Measurements from ENCODE around the gene KIAA0825.
"Not testable (repeated sequence)": the region's sequence is repeated elsewhere in the genome, so short reads cannot be mapped to it uniquely, and the experiment has no call there.

Gene KIAA0825

DNA sequence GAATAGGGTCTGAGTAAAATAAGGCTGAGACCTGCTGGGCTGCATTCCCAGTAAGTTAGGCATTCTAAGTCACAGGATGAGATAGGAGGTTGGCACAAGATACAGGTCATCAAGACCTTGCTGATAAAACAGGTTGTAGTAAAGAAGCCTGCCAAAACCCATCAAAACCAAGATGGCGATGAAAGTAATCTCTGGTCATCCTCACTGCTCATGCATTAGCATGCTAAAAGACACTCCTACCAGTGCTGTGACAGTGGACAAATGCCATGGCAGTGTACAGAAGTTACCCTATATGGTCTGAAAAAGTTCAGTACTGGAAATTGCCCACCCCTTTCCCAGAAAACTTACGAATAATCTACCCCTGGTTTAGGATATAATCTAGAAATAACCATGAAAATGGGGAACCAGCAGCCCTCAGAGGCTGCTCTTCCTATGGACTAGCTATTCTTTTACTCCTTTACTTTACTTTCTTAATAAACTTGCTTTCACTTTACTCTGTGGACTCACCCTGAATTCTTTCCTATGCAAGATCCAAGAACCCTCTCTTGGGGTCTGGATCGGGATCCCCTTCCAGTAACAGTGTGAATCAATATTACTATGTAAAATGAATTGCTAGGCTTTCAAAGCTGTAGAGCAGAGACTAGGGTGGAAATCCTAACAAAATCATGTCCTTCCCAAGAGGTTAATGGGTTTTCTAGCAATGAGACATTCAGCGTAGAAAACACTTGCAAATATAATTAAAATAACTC is 257.8 kb downstream of the KIAA0825 start:
- no peaks in the 10 kb centered on the region for H3K9me3 Mint-ChIP-seq
- H3K27ac Mint-ChIP-seq, result no peak overlapping the region
- no peak for TF ChIP-seq CTCF (IDR thresholded peaks at IDR 0.05)
- H3K27me3 Mint-ChIP-seq (ENCODE audit: low read depth, poor library complexity), result no peaks in the 10 kb centered on the region
- H3K36me3 Mint-ChIP-seq (ENCODE audit: low read depth), result no peaks in the 10 kb centered on the region
- no peaks in the 10 kb centered on the region for H3K4me1 Mint-ChIP-seq
- H3K4me3 Mint-ChIP-seq, result no peak overlapping the region
- no peak for DNase-seq

DNA sequence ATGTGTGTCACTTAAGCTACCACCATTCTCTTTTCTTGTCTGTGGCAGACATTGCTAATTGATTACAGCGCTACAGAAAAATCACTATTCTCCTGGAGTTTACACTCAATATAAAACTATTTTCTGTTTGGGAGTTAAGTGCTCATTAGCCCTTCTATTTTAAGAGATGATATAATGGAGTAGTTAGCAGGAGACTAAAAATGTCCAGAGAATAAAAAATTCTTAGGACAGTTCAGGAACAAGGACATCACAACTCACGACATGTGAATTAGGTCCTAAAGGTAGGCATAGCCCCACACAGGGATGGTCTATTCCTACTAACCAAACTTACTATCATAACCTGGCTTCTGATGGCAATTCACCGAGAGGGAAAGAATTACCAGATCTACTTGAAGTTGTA is 258.5 kb downstream of the KIAA0825 start:
- no peaks in the 10 kb centered on the region for H3K4me1 Mint-ChIP-seq
- no peaks in the 10 kb centered on the region for H3K9me3 Mint-ChIP-seq
- no peak overlapping the region for H3K4me3 Mint-ChIP-seq
- H3K27me3 Mint-ChIP-seq (ENCODE audit: low read depth, poor library complexity), result no peaks in the 10 kb centered on the region
- DNase-seq, result no peak
- H3K27ac Mint-ChIP-seq, result no peak overlapping the region
- no peak for TF ChIP-seq CTCF (IDR thresholded peaks at IDR 0.05)
- no peaks in the 10 kb centered on the region for H3K36me3 Mint-ChIP-seq (ENCODE audit: low read depth)

GRCh38 chr5:94355811-94356210 is 262.6 kb downstream of the KIAA0825 start:
- Mint-ChIP-seq H3K36me3 (ENCODE audit: low read depth) (no peaks in the 10 kb centered on the region), H3K27me3 (ENCODE audit: low read depth, poor library complexity) (no peaks in the 10 kb centered on the region), H3K9me3 (peaks cover 10% of the 10 kb centered on the region), H3K4me1 (no peaks in the 10 kb centered on the region), H3K27ac (no peak overlapping the region), H3K4me3 (no peak overlapping the region)
- TF ChIP-seq CTCF (IDR thresholded peaks at IDR 0.05), result no peak
- no peak for DNase-seq

DNA sequence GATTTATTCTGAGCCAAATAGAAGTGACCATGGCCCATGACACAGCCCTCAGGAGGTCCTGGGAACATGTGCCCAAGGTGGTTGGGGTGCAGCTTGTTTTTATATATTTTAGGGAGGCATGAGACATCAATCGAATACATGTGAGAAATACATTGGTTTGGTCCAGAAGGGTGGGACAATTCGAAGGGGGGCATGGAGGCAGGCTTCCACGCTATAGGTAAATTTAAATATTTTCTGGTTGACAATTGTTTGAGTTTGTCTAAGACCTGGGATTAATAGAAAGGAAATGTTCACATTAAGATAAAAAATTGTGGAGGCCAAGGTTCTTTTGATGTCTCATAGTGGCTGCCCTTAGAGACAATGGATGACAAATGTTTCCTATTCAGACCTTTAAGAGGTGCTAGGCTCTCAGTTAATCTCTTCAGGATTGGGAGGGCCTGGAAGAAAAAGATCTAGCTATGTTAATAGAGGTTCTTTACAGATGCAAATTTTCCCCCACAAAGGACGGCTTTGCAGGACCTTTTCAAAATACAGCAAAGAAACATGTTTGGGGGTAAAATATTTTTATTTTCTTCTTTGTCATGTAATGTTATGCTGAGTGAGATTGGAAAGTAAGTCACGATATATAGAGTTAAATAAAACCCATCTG is 263.4 kb downstream of the KIAA0825 start:
- not testable (repeated sequence) for H3K27me3 Mint-ChIP-seq (ENCODE audit: low read depth, poor library complexity); H3K4me3 Mint-ChIP-seq; H3K27ac Mint-ChIP-seq; H3K36me3 Mint-ChIP-seq (ENCODE audit: low read depth); H3K4me1 Mint-ChIP-seq; DNase-seq
- peaks cover 10% of the 10 kb centered on the region for H3K9me3 Mint-ChIP-seq

GRCh38 chr5:94353605-94354004 is 264.8 kb downstream of the KIAA0825 start:
- no peak for DNase-seq
- Mint-ChIP-seq H3K4me1 (no peaks in the 10 kb centered on the region), H3K9me3 (peaks cover 14% of the 10 kb centered on the region), H3K27ac (no peak overlapping the region), H3K27me3 (ENCODE audit: low read depth, poor library complexity) (no peaks in the 10 kb centered on the region), H3K4me3 (no peak overlapping the region), H3K36me3 (ENCODE audit: low read depth) (no peaks in the 10 kb centered on the region)
- no peak for TF ChIP-seq CTCF (IDR thresholded peaks at IDR 0.05)

GRCh38 chr5:94347130-94347529 is 271.3 kb downstream of the KIAA0825 start:
- no peak for DNase-seq
- Mint-ChIP-seq H3K27me3 (ENCODE audit: low read depth, poor library complexity) (no peaks in the 10 kb centered on the region), H3K36me3 (ENCODE audit: low read depth) (peaks cover 14% of the 10 kb centered on the region), H3K4me3 (no peak overlapping the region), H3K4me1 (no peaks in the 10 kb centered on the region), H3K27ac (no peak overlapping the region), H3K9me3 (peaks cover 32% of the 10 kb centered on the region)
- no peak for TF ChIP-seq CTCF (IDR thresholded peaks at IDR 0.05)
